KBM-7 (cell line): Measurements from ENCODE around the gene ZNF521.

Source experiments
- DNase-seq: peaks from one replicate; pipeline ENCODE4 v3.0.0-alpha.2; 2015
- in situ Hi-C: fragments of 300-500 bp; cut with MboI; formaldehyde crosslinking; loops from 2 replicates; pipeline ENCODE4 v1.14.3; 2020; ENCODE audit warnings: low sequenced_read_pairs, low pct_unique_long_range_greater_than_20kb, mixed read lengths

Gene ZNF521

DNA sequence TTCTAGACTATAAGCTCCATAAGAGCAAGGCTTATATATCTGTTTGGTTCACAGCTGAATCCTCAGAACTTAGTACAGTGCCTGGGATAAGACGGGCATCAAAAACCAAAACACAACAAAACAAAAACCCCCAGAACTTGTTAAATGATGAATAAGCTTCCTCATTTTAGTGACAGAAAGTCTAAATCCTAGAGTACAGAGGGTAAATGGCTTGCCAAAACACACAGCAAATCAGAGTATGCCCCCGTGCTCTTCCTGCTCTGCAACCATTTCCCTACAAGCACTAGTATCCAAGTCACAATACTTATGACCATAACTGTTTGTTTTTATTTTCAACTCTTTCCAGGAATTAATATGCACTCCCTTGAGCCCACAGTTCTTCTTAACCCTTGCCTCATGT, 10.1 kb downstream of the ZNF521 start:
- in situ Hi-C loops, result no loop called here
- DNase-seq, result peak; percentile 57

DNA sequence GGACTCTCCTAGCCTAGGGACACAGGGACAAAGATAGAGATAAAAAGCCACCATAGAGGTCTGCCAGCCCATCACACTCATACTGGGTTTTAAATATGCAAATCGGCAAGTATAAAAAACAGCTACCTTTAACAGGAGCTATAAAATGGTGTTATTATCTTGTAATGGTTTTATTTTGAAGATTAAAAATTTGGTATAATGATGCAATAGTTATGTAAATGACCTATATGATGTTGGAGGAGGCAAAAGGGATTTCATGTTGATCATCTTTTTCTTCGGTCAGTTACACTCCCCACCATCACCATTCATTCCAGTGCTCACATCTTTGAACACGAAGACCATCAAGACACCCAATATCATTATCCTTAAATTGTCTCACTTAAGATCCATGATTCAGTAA, 11.2 kb downstream of the ZNF521 start:
- in situ Hi-C loops, result no loop called here
- DNase-seq, result no peak

GRCh38 chr18:25335676-25336075, 16.3 kb downstream of the ZNF521 start:
- DNase-seq, result no peak
- in situ Hi-C loops, result no loop called here

- in situ Hi-C loops, result no loop called here
- no peak for DNase-seq
These were observed 16.9 kb downstream of the ZNF521 start for GRCh38 chr18:25335062-25335461.

DNA sequence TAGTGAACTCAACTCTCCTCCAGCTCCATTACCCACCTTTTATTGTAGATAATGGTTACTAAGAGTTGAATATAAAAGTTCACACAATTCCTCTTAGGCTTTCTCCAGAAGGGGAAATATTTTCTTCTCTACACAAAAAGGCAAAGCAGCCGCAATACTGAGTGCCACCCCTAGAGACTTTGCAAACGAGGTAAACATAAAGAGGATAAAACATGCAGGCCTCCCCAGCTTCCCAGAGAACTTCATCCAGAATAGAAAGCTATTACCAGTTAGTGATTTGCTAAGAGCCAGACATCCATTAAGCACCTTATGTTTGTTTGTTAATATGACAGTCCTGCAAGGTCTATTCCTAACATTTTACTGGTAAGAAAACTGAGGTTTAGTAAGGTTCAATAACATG, 17.4 kb downstream of the ZNF521 start:
- in situ Hi-C loops, result no loop called here
- no peak for DNase-seq

- in situ Hi-C loops, result no loop called here
- DNase-seq, result no peak
These were observed 20.0 kb downstream of the ZNF521 start for GRCh38 chr18:25332002-25332401.

GRCh38 chr18:25329783-25330182, 22.2 kb downstream of the ZNF521 start:
- peak; percentile 45 for DNase-seq
- in situ Hi-C loops, result no loop called here

GRCh38 chr18:25327584-25327983, 24.4 kb downstream of the ZNF521 start:
- no peak for DNase-seq
- in situ Hi-C loops, result no loop called here

DNA sequence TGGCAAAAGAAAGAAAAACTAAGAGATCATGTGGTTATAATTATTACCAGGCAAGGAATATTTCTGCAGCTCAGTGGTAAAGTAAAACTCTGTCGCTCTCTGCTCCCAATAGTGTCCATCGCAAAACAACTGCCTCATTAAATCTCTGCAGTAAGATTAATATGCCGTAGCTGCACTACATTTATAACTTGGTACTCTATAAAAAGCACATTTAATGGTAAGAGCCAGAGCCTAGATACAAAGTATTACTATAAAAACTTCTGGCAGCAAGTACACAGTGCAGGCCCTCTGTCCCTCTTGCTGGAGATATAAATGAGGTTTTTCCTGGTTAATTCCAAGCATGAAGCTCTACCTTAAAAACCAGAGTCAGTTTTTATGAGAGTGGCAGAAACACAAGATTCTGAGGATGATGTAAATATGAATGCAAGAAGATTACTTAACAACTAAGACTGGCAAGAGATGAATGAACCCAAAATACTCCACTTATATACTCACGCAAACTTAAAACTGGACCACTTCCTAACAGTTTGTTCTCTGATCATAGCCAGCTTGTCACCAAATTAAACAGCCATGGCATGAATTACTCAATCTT, 25.5 kb downstream of the ZNF521 start:
- in situ Hi-C loops, result no loop called here
- DNase-seq, result no peak

DNA sequence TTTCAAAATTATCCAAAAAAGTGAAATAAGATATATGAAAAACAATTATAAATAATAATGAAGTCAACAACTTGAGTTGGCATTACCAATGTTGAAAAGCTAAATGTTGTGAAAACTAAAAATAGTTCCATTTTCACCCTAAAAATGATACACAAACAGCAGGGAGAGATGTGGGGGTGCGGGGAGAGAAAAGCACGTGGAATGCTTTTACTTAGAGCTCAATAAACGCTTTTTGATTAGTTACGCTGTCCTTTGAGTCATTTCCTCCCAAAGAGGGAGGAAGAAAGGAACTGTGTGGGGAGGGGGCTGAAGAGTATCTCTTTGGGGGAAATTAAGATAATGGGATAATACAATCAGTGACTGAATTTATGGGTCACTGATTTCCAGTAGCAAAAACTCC, 29.2 kb downstream of the ZNF521 start:
- no peak for DNase-seq
- in situ Hi-C loops, result no loop called here

- in situ Hi-C loops, result no loop called here
- no peak for DNase-seq
These were observed 35.5 kb downstream of the ZNF521 start for GRCh38 chr18:25316381-25317018.

- in situ Hi-C loops, result no loop called here
These were observed 37.2 kb downstream of the ZNF521 start for GRCh38 chr18:25314838-25315190.

DNA sequence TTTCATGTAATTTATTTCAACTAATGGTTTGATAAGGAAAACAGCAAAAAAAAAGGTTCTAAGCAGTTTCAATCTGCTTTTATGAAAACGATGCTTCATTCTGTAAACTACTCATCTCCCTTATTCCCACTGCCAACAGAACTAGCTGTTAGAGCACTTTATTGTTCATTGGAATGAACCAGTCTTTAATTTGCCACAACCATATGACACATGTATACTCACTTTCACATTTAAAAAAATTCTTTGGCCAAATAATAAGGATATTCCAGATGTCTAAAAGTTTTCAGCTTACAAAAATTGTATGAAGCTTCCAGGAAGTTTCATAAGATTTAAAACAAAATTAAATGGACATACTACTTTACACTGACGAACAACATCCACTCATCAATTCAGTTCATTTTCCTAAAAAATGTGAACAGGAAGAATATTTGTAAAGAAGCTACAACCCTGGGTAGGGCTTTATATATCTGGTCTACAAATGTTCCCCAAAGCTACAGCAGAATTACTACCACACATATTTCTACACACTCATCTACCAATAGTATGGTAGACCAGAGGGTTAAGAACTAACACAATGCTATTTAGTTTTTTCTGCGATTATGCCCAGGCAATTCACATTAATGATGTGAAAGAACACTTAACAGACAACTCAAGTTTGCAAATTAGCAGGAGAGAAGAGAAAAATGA, 37.7 kb downstream of the ZNF521 start:
- DNase-seq, result no peak
- in situ Hi-C loops, result no loop called here

More at GRCh38 chr18:25314838-25315190, 37.2 kb downstream of the ZNF521 start:
- DNase-seq, result no peak

DNA sequence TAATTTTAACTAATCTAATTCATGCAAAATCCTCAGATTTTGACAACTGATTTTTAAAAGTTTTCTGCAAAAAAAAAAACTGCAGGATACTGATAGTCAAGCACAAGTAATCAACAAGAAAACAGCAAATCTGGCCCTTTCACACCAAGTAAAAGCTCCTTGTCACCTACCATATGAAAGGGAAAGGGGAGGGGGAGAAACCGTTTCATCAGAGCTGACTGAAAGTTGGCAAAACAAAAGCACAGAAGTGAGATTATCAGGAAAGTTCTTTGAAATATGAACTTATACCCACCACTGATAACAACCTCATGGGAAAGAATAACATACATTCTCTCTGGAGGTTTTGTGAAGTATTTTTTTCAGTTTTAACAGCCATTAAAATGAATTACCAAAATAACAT, 38.7 kb downstream of the ZNF521 start:
- no peak for DNase-seq
- in situ Hi-C loops, result no loop called here

- DNase-seq, result peak; percentile 55
- in situ Hi-C loops, result no loop called here
These were observed 41.9 kb downstream of the ZNF521 start for GRCh38 chr18:25310045-25310444.

- in situ Hi-C loops, result no loop called here
- DNase-seq, result no peak
These were observed 43.6 kb downstream of the ZNF521 start for GRCh38 chr18:25308381-25308780.

GRCh38 chr18:25307192-25307591, 44.8 kb downstream of the ZNF521 start:
- in situ Hi-C loops, result no loop called here
- no peak for DNase-seq

DNA sequence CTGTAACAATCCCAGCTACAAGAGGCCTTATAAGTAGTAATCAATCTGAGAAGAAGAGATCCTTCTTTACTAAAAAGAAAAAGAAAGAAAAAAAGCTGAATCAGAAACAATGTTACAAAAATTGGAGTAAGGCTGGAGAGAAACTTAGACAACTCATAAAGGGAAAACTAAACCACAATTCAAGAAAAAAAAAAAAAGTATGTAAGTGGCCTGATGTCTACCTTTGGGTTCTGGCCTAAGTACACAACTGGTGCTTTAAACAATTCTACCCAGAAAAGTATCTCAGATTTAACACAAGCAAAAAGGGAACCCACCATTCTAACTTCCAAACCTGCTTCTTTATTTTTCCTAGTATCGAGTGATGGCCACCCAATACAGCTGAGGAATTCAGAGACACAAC, 45.3 kb downstream of the ZNF521 start:
- in situ Hi-C loops, result no loop called here
- DNase-seq, result no peak

- in situ Hi-C loops, result no loop called here
- no peak for DNase-seq
These were observed 46.4 kb downstream of the ZNF521 start for GRCh38 chr18:25305584-25305983.

DNA sequence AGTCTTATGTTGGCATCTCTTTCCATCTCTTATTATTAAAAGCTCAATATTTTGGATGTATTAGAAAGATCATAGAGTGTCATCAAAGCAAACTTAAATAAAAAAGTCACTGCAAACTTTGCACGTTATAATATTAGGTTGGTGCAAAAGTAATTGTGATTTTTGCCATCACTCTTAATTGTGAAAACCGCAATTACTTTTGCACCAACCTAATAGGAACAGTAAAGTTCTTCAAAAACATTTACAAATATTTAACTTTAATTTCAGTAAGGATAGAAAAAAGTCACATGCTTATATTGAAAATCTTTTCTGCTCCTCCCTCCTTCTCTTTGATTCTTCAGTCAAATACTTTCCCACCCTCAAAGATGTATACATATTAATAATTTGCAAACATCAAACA, 51.5 kb downstream of the ZNF521 start:
- no peak for DNase-seq
- in situ Hi-C loops, result no loop called here
